NCI-H2227 treated with DMSO at 0.1 percent for 48 hours (cell line): Measurements from ENCODE around the gene RHOBTB3.

Experiments used
- DNase-seq: peaks from one replicate; lab custom pipeline; 2025; lab: John Stamatoyannopoulos, UW

Gene RHOBTB3

GRCh38 chr5:95731571-95732554 lies 727 bp downstream of the RHOBTB3 start:
- DNase-seq: peak; percentile 21

- DNase-seq: no peak
Measured at GRCh38 chr5:95733107-95733665, 2.0 kb downstream of the RHOBTB3 start.

GRCh38 chr5:95734187-95734586 lies 3.1 kb downstream of the RHOBTB3 start:
- no peak for DNase-seq

GRCh38 chr5:95734906-95735305 lies 3.8 kb downstream of the RHOBTB3 start:
- DNase-seq: no peak

GRCh38 chr5:95735406-95735805 lies 4.3 kb downstream of the RHOBTB3 start:
- no peak for DNase-seq

GRCh38 chr5:95738072-95738471 lies 6.9 kb downstream of the RHOBTB3 start:
- no peak for DNase-seq

- DNase-seq: no peak
Measured at GRCh38 chr5:95738834-95739233, 7.7 kb downstream of the RHOBTB3 start.

- DNase-seq: no peak
Measured at GRCh38 chr5:95739857-95740256, 8.7 kb downstream of the RHOBTB3 start.

- no peak for DNase-seq
Measured at GRCh38 chr5:95741458-95741857, 10.3 kb downstream of the RHOBTB3 start.

GRCh38 chr5:95743232-95743631 lies 12.1 kb downstream of the RHOBTB3 start:
- no peak for DNase-seq

GRCh38 chr5:95743877-95744276 lies 12.7 kb downstream of the RHOBTB3 start:
- DNase-seq: no peak

GRCh38 chr5:95746194-95746593 lies 15.1 kb downstream of the RHOBTB3 start:
- DNase-seq: no peak

GRCh38 chr5:95746722-95747679 lies 15.9 kb downstream of the RHOBTB3 start:
- DNase-seq: no peak

GRCh38 chr5:95748133-95748532 lies 17.0 kb downstream of the RHOBTB3 start:
- no peak for DNase-seq

- no peak for DNase-seq
Measured at GRCh38 chr5:95754545-95754944, 23.4 kb downstream of the RHOBTB3 start.

GRCh38 chr5:95759005-95759404 lies 27.9 kb downstream of the RHOBTB3 start:
- no peak for DNase-seq

- DNase-seq: no peak
Measured at GRCh38 chr5:95759634-95760033, 28.5 kb downstream of the RHOBTB3 start.

GRCh38 chr5:95760273-95761191 lies 29.4 kb downstream of the RHOBTB3 start:
- no peak for DNase-seq

- no peak for DNase-seq
Measured at GRCh38 chr5:95761771-95762651, 30.9 kb downstream of the RHOBTB3 start.

- no peak for DNase-seq
Measured at GRCh38 chr5:95762652-95763041, 31.5 kb downstream of the RHOBTB3 start.
